Gastrocnemius medialis (tissue), 4 donors: ENCODE results near the gene SMIM28. TPM values are rescaled to one million over a fixed set of nuclear protein-coding genes. Genes with fewer than 3 reads are reported as not detected.

Experiments
- ATAC-seq, 2 donors: fragments of 150-250 bp; one replicate each; pipeline ENCODE4 v1.9.1; 2016
- DNase-seq, 2 donors: peaks; one replicate each; pipeline ENCODE4 v3.0.0-alpha.2; 2019
- H3K27ac ChIP-seq, 4 donors: fragments of 200-600 bp; sonication (generic); 1 replicate in 1 of 4; 2 replicates in 3 of 4; pipeline ENCODE4 v1.5.1; 2016 to 2018; ENCODE audit warnings: mild to moderate bottlenecking in 2 of 4, moderate library complexity in 1 of 4
- H3K27me3 ChIP-seq, 3 donors: fragments of 200-600 bp; sonication (generic) in 2 of 3; 1 replicate in 1 of 3; 2 replicates in 2 of 3; pipeline versions ENCODE4 v1.5.1 to v1.6.0; 2016 to 2019; ENCODE audit warnings: mild to moderate bottlenecking in 1 of 3, moderate library complexity in 1 of 3
- H3K36me3 ChIP-seq, 2 donors: fragments of 200-600 bp; sonication (generic) in 1 of 2; one replicate each; pipeline ENCODE4 v1.5.1; 2017 to 2018
- H3K4me1 ChIP-seq, 2 donors: fragments of 200-600 bp; sonication (generic) in 1 of 2; one replicate each; pipeline ENCODE4 v1.5.1; 2016 to 2017; ENCODE audit warnings: mild to moderate bottlenecking in 2 of 2
- H3K4me3 ChIP-seq, 4 donors: fragments of 200-600 bp; sonication (generic) in 3 of 4; 1 replicate in 1 of 4; 2 replicates in 3 of 4; pipeline ENCODE4 v1.5.1; 2016 to 2019; ENCODE audit warnings: mild to moderate bottlenecking in 2 of 4
- H3K9me3 ChIP-seq, 3 donors: fragments of 200-600 bp; sonication (generic) in 2 of 3; 1 replicate in 1 of 3; 2 replicates in 2 of 3; pipeline ENCODE4 v1.5.1; 2016 to 2019
- POLR2A ChIP-seq, 2 donors: fragments of 450-650 bp; IDR thresholded peaks; one replicate each; pipeline ENCODE4 v1.6.1; 2017; ENCODE audit warnings: antibody characterized with exemption in 2 of 2, mild to moderate bottlenecking in 2 of 2, moderate library complexity in 2 of 2
- in situ Hi-C, 4 donors: fragments of 200-750 bp; cut with MboI; loops; one replicate each; pipeline versions ENCODE4 v1.15.0 to v1.8.0; 2017; ENCODE audit warnings: low sequenced_read_pairs in 4 of 4
- intact Hi-C: fragments of 100-400 bp; cut with DNase I; formaldehyde crosslinking; loops from one replicate; pipeline ENCODE4 v1.15.1; 2023; ENCODE audit warnings: low total_unique reads
- total RNA-seq, 4 donors: library from RNA; depleted of rRNA; stranded (reverse); fragments of >200 nt; gene quantifications; one replicate each; pipeline versions ENCODE4 v1.1.0 to v1.2.3, GENCODE V29; 2016
- TF ChIP-seq, protein P1 (sequence below), 5 experiments: fragments of 450-650 bp in 3 of 5; fragments of 200-600 bp in 2 of 5; sonication (generic) in 2 of 5; IDR thresholded peaks in 4 of 5; conservative IDR thresholded peaks in 1 of 5; 1 replicate in 4 of 5; 2 replicates in 1 of 5; pipeline ENCODE4 v1.5.1; 2016 to 2019; ENCODE audit warnings: antibody characterized with exemption in 5 of 5, mild to moderate bottlenecking in 3 of 5, moderate library complexity in 3 of 5

SMIM28 gene
- total RNA-seq, 4 donors from 2014 or later = not detected

DNA sequence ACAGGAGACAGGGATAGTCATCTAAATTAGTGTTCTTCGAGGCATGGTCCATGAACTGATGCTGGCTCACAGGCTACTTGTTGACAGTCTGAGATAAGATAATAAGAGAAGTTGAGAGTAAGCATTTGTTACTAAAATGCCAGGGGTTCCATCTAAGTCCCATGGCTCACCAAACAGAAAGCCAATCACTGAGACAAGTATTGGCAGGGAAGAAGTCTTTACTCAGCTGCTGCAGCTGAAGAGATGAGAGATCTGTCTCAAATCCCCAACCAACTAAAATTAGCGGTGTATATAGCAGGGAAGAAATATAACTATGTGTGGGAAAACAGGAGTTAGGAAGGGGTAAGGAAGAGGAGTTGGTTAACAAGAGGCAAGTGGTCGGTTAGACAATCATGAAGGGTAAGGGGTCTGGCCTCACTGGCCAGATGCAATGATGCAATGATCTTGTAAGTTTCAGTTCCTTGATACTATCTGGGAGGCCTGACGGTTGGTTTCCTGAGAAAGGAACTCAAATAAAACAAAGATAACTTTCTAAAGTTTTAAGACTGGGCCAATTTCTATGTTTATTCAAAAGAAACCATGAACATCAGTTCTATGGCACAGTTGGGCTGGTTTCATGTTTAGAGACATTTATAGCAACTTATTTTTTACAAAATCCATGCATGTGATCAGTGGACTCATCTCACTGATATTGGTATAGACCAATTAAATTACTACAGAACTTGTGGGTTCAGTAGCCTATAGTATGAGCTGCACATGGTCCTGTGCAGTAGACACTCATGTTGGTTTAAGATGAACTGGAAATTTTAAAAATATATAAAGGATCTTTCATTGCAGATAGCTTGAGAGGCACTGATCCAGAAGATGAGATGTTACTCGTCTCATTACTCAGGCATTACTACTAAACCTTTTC, 16.4 kb downstream of the SMIM28 start:
- intact Hi-C loops (no loop called here), in situ Hi-C loops (no loop called here)
- Histone ChIP-seq H3K4me3 (no peak overlapping the region), H3K4me1 (no peaks in the 10 kb centered on the region), H3K27ac (no peak overlapping the region), H3K9me3 (no peaks in the 10 kb centered on the region), H3K36me3 (no peaks in the 10 kb centered on the region), H3K27me3 (no peaks in the 10 kb centered on the region)
- ATAC-seq = no peak
- DNase-seq = no peak
- TF ChIP-seq, protein P1, sequence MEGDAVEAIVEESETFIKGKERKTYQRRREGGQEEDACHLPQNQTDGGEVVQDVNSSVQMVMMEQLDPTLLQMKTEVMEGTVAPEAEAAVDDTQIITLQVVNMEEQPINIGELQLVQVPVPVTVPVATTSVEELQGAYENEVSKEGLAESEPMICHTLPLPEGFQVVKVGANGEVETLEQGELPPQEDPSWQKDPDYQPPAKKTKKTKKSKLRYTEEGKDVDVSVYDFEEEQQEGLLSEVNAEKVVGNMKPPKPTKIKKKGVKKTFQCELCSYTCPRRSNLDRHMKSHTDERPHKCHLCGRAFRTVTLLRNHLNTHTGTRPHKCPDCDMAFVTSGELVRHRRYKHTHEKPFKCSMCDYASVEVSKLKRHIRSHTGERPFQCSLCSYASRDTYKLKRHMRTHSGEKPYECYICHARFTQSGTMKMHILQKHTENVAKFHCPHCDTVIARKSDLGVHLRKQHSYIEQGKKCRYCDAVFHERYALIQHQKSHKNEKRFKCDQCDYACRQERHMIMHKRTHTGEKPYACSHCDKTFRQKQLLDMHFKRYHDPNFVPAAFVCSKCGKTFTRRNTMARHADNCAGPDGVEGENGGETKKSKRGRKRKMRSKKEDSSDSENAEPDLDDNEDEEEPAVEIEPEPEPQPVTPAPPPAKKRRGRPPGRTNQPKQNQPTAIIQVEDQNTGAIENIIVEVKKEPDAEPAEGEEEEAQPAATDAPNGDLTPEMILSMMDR (IDR thresholded peaks at IDR 0.05 in 4 of 5, conservative IDR thresholded peaks at IDR 0.05 in 1 of 5) = no peak
- no peak for TF ChIP-seq POLR2A (IDR thresholded peaks at IDR 0.05)

DNA sequence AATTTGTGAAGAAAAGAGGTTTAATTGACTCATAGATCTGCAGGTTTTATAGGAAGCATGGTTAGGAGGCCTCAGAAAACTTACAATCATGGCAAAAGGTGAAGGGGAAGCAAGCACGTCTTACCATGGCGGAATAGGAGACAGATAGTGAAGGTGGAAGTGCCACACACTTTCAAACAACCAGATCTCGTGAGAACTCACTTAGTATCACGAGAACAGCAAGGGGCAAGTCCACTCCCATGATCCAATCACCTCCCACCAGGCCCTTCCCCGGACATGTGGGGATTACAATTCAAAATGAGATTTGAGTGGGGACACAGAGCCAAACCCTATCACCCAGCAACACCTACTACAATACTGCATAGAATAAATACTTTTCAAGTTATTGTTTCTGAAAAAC, 19.0 kb downstream of the SMIM28 start:
- no peak overlapping the region for H3K27ac ChIP-seq
- DNase-seq (no peak), ATAC-seq (no peak)
- intact Hi-C loops = no loop called here
- H3K4me3 ChIP-seq = no peak overlapping the region
- no peaks in the 10 kb centered on the region for H3K9me3 ChIP-seq
- H3K36me3 ChIP-seq = no peaks in the 10 kb centered on the region
- in situ Hi-C loops = no loop called here
- H3K4me1 ChIP-seq = no peaks in the 10 kb centered on the region
- TF ChIP-seq, protein P1 (IDR thresholded peaks at IDR 0.05 in 4 of 5, conservative IDR thresholded peaks at IDR 0.05 in 1 of 5) = no peak
- no peak for TF ChIP-seq POLR2A (IDR thresholded peaks at IDR 0.05)
- no peaks in the 10 kb centered on the region for H3K27me3 ChIP-seq

DNA sequence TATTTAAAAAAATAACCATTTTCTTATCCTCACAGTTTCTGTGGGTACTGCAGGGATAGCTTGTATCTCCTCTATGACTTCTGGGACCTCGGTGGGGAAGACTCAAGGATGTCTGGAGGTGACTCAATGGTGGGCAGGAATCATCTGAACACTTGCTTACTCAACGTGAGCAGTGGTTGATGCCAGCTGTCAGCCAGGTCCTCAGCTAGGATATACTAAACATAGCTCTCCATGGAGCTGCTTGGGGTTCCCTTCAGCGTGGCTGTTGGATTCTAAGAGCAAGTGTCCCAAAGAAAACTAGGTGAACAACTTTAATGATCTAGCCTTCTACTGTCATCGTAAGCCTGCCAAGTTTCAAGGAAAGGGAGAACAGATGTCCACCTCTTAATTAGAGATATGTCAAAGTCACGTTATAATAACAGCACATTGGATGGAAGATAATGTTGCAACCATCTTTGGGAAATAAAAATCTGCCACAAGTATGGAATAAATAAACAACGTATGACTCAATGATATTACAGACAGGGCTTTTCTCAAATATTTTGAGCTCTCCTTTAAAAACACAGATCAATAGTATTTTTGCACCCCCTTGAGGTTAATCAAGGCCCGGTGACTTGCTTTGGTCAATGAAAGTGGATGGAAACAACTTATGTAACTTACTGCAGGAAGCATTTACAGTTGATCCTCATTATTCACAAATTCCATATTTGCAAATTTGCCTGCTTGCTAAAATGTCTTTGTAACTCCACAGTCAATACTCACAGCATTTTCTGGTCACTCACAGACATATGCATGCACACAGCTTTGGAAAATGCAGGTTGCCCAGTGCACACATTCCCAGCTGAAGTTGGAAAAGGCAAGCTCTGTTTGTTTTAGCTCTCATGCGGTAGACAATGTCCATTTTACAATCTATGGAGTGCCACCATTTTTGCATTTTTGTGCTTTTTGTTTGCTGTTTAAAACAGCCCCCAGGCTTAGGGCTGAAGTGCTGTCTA, 19.7 kb downstream of the SMIM28 start:
- no peaks in the 10 kb centered on the region for H3K9me3 ChIP-seq
- in situ Hi-C loops (no loop called here), intact Hi-C loops (no loop called here)
- no peak overlapping the region for H3K4me3 ChIP-seq
- TF ChIP-seq, protein P1 (IDR thresholded peaks at IDR 0.05 in 4 of 5, conservative IDR thresholded peaks at IDR 0.05 in 1 of 5) = no peak
- no peak for TF ChIP-seq POLR2A (IDR thresholded peaks at IDR 0.05)
- H3K27ac ChIP-seq = no peak overlapping the region
- H3K36me3 ChIP-seq = no peaks in the 10 kb centered on the region
- H3K27me3 ChIP-seq = no peaks in the 10 kb centered on the region
- ATAC-seq (no peak), DNase-seq (no peak)
- H3K4me1 ChIP-seq = no peaks in the 10 kb centered on the region

DNA sequence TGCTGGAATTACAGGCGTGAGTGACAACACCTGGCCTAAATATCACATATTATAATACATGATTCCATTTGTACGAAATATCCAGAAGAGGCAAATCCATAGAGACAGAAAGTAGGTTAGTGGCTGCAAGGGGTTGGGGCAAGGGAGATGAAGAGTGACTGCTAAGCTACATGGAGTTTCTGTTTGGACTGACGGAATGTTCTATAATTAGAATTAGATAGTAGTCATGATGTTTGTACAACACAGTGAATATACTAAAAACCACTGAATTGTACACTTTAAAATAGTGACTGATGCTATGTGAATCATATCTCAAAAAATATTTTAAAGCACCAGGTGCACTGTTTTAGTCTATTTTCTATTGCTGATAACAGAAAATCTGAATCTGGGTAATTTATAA, 22.6 kb downstream of the SMIM28 start:
- H3K36me3 ChIP-seq = no peaks in the 10 kb centered on the region
- no peak for DNase-seq
- in situ Hi-C loops (loop anchor here in 3 of 4 donors (10.0 to 25.0 kb wide), 2 partner anchors 286 to 362 kb away; partner anchors contain the start of gene CCDC28A (in 1 of the 3)), intact Hi-C loops (loop anchor here (5.0 to 10.0 kb wide), 2 partner anchors 374 to 533 kb away; partner anchors contain the start of genes CCDC28A and TNFAIP3)
- peaks cover 5% of the 10 kb centered on the region in 2 donors for H3K4me1 ChIP-seq
- no peaks in the 10 kb centered on the region for H3K9me3 ChIP-seq
- H3K27me3 ChIP-seq = no peaks in the 10 kb centered on the region
- H3K4me3 ChIP-seq = no peak overlapping the region
- H3K27ac ChIP-seq = no peak overlapping the region
- no peak for ATAC-seq
- no peak for TF ChIP-seq POLR2A (IDR thresholded peaks at IDR 0.05)
- TF ChIP-seq, protein P1 (IDR thresholded peaks at IDR 0.05 in 4 of 5, conservative IDR thresholded peaks at IDR 0.05 in 1 of 5) = no peak
